Keratinocyte (primary cell): ENCODE results near the gene UGP2. TPM values are rescaled to one million over a fixed set of nuclear protein-coding genes. Genes with fewer than 3 reads are reported as not detected.

Source experiments
- DNase-seq: peaks from one replicate; pipeline ENCODE4 v3.0.0-alpha.2; 2011; ENCODE audit warnings: low read depth, missing footprints, low spot score
- FAIRE-seq: peaks from 2 replicates; lab custom pipeline; 2011; peaks lifted over from hg19 to GRCh38; lab: Jason Lieb, UNC
- H2AFZ ChIP-seq: 2 replicates; pipeline ENCODE4 v1.6.0; 2012; ENCODE audit warnings: low read length, control low read depth, inconsistent platforms; ENCODE audit not compliant: control insufficient read depth
- H3K27ac ChIP-seq: 2 replicates; pipeline ENCODE4 v1.5.1; 2011; ENCODE audit warnings: low read length; ENCODE audit not compliant: control insufficient read depth, insufficient read depth
- H3K27me3 ChIP-seq: 3 replicates; pipeline ENCODE4 v1.6.0; 2011; ENCODE audit warnings: low read length; ENCODE audit not compliant: control insufficient read depth, insufficient read depth; ENCODE audit errors: extremely low read depth
- H3K36me3 ChIP-seq, 2 experiments: 2 replicates in 1 of 2; 3 replicates in 1 of 2; pipeline ENCODE4 v1.5.1; 2011; ENCODE audit warnings: low read length in 2 of 2, mild to moderate bottlenecking in 1 of 2; ENCODE audit not compliant: control insufficient read depth in 2 of 2, insufficient read depth in 2 of 2; ENCODE audit errors: extremely low read depth in 1 of 2
- H3K4me1 ChIP-seq: 3 replicates; pipeline ENCODE4 v1.5.1; 2011; ENCODE audit warnings: low read length; ENCODE audit not compliant: control insufficient read depth, insufficient read depth; ENCODE audit errors: extremely low read depth
- H3K4me2 ChIP-seq: 3 replicates; pipeline ENCODE4 v1.6.0; 2011; ENCODE audit warnings: low read depth, low read length; ENCODE audit not compliant: control insufficient read depth, insufficient read depth; ENCODE audit errors: extremely low read depth
- H3K4me3 ChIP-seq, 3 experiments: fragments of 200-600 bp in 1 of 3; sonication (generic) in 1 of 3; 2 replicates in 2 of 3; 3 replicates in 1 of 3; pipeline ENCODE4 v1.5.1; 2011 to 2016; ENCODE audit warnings: low read length in 3 of 3, mild to moderate bottlenecking in 3 of 3, control low read depth in 2 of 3, inconsistent platforms in 1 of 3, low read depth in 1 of 3, mixed read lengths in 1 of 3, mixed run types in 1 of 3, moderate library complexity in 1 of 3; ENCODE audit not compliant: control insufficient read depth in 2 of 3, insufficient read depth in 2 of 3; ENCODE audit errors: extremely low read depth in 1 of 3
- H3K79me2 ChIP-seq: 2 replicates; pipeline ENCODE4 v1.6.0; 2012; ENCODE audit warnings: low read length; ENCODE audit not compliant: control insufficient read depth, insufficient read depth
- H3K9ac ChIP-seq: 3 replicates; pipeline ENCODE4 v1.6.0; 2011; ENCODE audit warnings: low read length; ENCODE audit not compliant: control insufficient read depth, insufficient read depth; ENCODE audit errors: extremely low read depth
- H3K9me1 ChIP-seq: 3 replicates; pipeline ENCODE4 v1.6.0; 2011; ENCODE audit warnings: low read length; ENCODE audit not compliant: control insufficient read depth, insufficient read depth; ENCODE audit errors: extremely low read depth
- H3K9me3 ChIP-seq: 2 replicates; pipeline ENCODE4 v1.5.1; 2012; ENCODE audit warnings: low read depth, low read length; ENCODE audit not compliant: control insufficient read depth
- H4K20me1 ChIP-seq: 3 replicates; pipeline ENCODE4 v1.6.0; 2011; ENCODE audit warnings: low read length; ENCODE audit not compliant: control insufficient read depth, insufficient read depth; ENCODE audit errors: extremely low read depth
- EZH2 ChIP-seq: IDR thresholded peaks from one replicate; pipeline ENCODE4 v1.6.1; 2012; ENCODE audit warnings: inconsistent platforms, mild to moderate bottlenecking, low read length, moderate library complexity
- dilution Hi-C: fragments of 300-500 bp; cut with MboI; formaldehyde crosslinking; loops from one replicate; pipeline ENCODE4 v1.7.0; 2020; ENCODE audit warnings: low sequenced_read_pairs; ENCODE audit not compliant: extremely low pct_ligation_motif_present
- polyA plus RNA-seq, 5 experiments: library from polyadenylated mRNA; depleted of rRNA in 3 of 5; stranded (reverse) in 3 of 5; stranded (forward) in 1 of 5; unstranded in 1 of 5; fragments of >200 nt; gene quantifications; 1 replicate in 1 of 5; 2 replicates in 3 of 5; 3 replicates in 1 of 5; pipeline versions ENCODE4 v1.2.1 to v1.2.3, GENCODE V29; 2011 to 2012; ENCODE audit warnings: missing spikeins in 2 of 5, low read depth in 1 of 5, low replicate concordance in 1 of 5
- TF ChIP-seq, protein P1 (sequence below), 3 experiments: IDR thresholded peaks in 1 of 3; conservative IDR thresholded peaks in 1 of 3; optimal IDR thresholded peaks in 1 of 3; 2 replicates in 2 of 3; 3 replicates in 1 of 3; pipeline versions ENCODE3 to v1.5.1; 2011; ENCODE audit warnings: low read length in 3 of 3, mild to moderate bottlenecking in 3 of 3, moderate library complexity in 2 of 3, control low read depth in 1 of 3, inconsistent platforms in 1 of 3; ENCODE audit not compliant: insufficient read depth in 2 of 3; ENCODE audit errors: extremely low read depth in 1 of 3

Gene UGP2
- polyA plus RNA-seq, 1 donor (not counting 4 experiments of a cell fraction or from before 2014, with no cell fraction given) = 260 TPM

DNA sequence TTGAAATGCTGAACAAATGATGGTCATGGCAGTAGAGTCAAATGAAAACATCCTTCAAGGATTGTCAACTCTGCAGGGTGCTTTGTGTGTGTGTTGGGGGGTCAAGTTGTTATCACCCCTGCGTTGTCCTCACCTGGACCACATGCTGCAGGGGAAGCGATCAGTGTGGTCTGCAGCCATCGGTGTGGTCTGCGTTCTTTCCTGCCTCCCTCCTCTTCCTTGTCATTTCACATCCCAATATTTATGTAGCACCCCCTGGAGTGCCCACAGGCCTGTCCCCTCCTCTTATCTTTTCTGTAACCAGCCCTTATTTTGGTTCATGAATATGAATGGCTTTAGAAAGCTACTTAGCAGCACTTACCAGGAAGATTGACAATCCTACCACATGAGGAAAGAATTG lies 38.9 kb downstream of the UGP2 start:
- Histone ChIP-seq H3K9ac (no peak overlapping the region), H3K4me2 (no peak overlapping the region), H3K27me3 (no peaks in the 10 kb centered on the region), H3K27ac (no peak overlapping the region), H3K36me3 (peaks cover 15 to 17% of the 10 kb centered on the region in 2 experiments), H3K79me2 (peaks cover 32% of the 10 kb centered on the region), H3K9me3 (no peaks in the 10 kb centered on the region), H3K9me1 (no peaks in the 10 kb centered on the region), H4K20me1 (no peaks in the 10 kb centered on the region), H3K4me3 (no peak overlapping the region), H3K4me1 (peaks cover 10% of the 10 kb centered on the region), H2AFZ (no peak overlapping the region)
- DNase-seq = no peak
- dilution Hi-C loops = no loop called here
- FAIRE-seq = no peak
- TF ChIP-seq EZH2 = no peak
- TF ChIP-seq, protein P1, sequence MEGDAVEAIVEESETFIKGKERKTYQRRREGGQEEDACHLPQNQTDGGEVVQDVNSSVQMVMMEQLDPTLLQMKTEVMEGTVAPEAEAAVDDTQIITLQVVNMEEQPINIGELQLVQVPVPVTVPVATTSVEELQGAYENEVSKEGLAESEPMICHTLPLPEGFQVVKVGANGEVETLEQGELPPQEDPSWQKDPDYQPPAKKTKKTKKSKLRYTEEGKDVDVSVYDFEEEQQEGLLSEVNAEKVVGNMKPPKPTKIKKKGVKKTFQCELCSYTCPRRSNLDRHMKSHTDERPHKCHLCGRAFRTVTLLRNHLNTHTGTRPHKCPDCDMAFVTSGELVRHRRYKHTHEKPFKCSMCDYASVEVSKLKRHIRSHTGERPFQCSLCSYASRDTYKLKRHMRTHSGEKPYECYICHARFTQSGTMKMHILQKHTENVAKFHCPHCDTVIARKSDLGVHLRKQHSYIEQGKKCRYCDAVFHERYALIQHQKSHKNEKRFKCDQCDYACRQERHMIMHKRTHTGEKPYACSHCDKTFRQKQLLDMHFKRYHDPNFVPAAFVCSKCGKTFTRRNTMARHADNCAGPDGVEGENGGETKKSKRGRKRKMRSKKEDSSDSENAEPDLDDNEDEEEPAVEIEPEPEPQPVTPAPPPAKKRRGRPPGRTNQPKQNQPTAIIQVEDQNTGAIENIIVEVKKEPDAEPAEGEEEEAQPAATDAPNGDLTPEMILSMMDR (optimal IDR thresholded peaks at IDR 0.05 in 1 of 3, IDR thresholded peaks at IDR 0.05 in 1 of 3, conservative IDR thresholded peaks at IDR 0.05 in 1 of 3; ENCODE audit: extremely low read depth in 1 of 3, insufficient read depth in 2 of 3, low read length in 3 of 3) = no peak

- FAIRE-seq = no peak
- Histone ChIP-seq H3K9me3 (no peaks in the 10 kb centered on the region), H3K4me3 (no peak overlapping the region), H3K9me1 (no peaks in the 10 kb centered on the region), H2AFZ (no peak overlapping the region), H3K27me3 (no peaks in the 10 kb centered on the region), H3K4me2 (no peak overlapping the region), H3K36me3 (peaks cover 16 to 19% of the 10 kb centered on the region in 2 experiments), H3K79me2 (peaks cover 31% of the 10 kb centered on the region), H3K27ac (no peak overlapping the region), H3K9ac (no peak overlapping the region), H4K20me1 (no peaks in the 10 kb centered on the region), H3K4me1 (peaks cover 4% of the 10 kb centered on the region)
- dilution Hi-C loops = no loop called here
- no peak for DNase-seq
- TF ChIP-seq, protein P1 (optimal IDR thresholded peaks at IDR 0.05 in 1 of 3, IDR thresholded peaks at IDR 0.05 in 1 of 3, conservative IDR thresholded peaks at IDR 0.05 in 1 of 3; ENCODE audit: extremely low read depth in 1 of 3, insufficient read depth in 2 of 3, low read length in 3 of 3) = no peak
- TF ChIP-seq EZH2 = no peak
Measured at GRCh38 chr2:63881205-63881604, 39.5 kb downstream of the UGP2 start.
